ENCODE data around the gene ATP5PO. TPM values are rescaled to one million over a fixed set of nuclear protein-coding genes. Genes with fewer than 3 reads are reported as not detected.

Gene ATP5PO
- total and polyA plus RNA-seq, 2 of the 8 experiments (the other 6 are each of a cell fraction or from before 2014, with no cell fraction given): 251 to 267 TPM

GRCh38 chr21:33937931-33938339, 22.3 kb upstream of the ATP5PO start:
- no peak overlapping the region for H2BK15ac ChIP-seq (ENCODE audit: low read length)
- H3K18ac ChIP-seq (ENCODE audit: extremely low read depth, low read length): no peak overlapping the region
- DNase-seq (ENCODE audit: low read depth in 1 of 2, low spot score in 2 of 2) (peak in 1 of 2 experiments; percentile 33), FAIRE-seq (no peak)
- no peak overlapping the region for H3K4me3 ChIP-seq (ENCODE audit: extremely low read depth in 1 of 4, insufficient read depth in 2 of 4, low read depth in 3 of 4, low read length in 4 of 4)
- no peak overlapping the region for H2BK5ac ChIP-seq (ENCODE audit: low read depth, low read length)
- no peak overlapping the region for H3K56ac ChIP-seq (replicated peaks; ENCODE audit: insufficient read length, low read depth, low read length)
- no peak overlapping the region for H2AK5ac ChIP-seq (ENCODE audit: low read depth, low read length)
- H3K9ac ChIP-seq (replicated peaks in 1 of 4; ENCODE audit: extremely low read depth in 1 of 4, low read depth in 3 of 4, low read length in 3 of 4): no peak overlapping the region
- H3K23ac ChIP-seq (ENCODE audit: insufficient read length): no peak overlapping the region
- H3K27me3 ChIP-seq (replicated peaks in 1 of 4; ENCODE audit: control insufficient read depth in 3 of 4, extremely low read depth in 1 of 4, insufficient read depth in 3 of 4, low read length in 3 of 4): no peaks in the 10 kb centered on the region
- no peak overlapping the region for H2BK120ac ChIP-seq (replicated peaks; ENCODE audit: low read depth, low read length)
- TF ChIP-seq SAP30 (IDR thresholded peaks at IDR 0.05; ENCODE audit: insufficient read depth, insufficient replicate concordance, low read length) (no peak), CBX8 (IDR thresholded peaks at IDR 0.05; ENCODE audit: borderline replicate concordance, low read depth, low read length) (no peak), RAD21 (IDR thresholded peaks at IDR 0.05 in 1 of 2, conservative IDR thresholded peaks at IDR 0.05 in 1 of 2; ENCODE audit: low read depth in 2 of 2, low read length in 2 of 2) (no peak), SP4 (IDR thresholded peaks at IDR 0.05; ENCODE audit: low read length) (no peak), SP1 (IDR thresholded peaks at IDR 0.05; ENCODE audit: low read depth, low read length) (no peak), ASH2L (IDR thresholded peaks at IDR 0.05; ENCODE audit: low read length) (no peak), RXRA (IDR thresholded peaks at IDR 0.05; ENCODE audit: insufficient read depth, low read depth, low read length) (no peak), BCL11A (IDR thresholded peaks at IDR 0.05; ENCODE audit: low read depth in 2 of 2, low read length in 2 of 2) (no peak), ATF2 (IDR thresholded peaks at IDR 0.05; ENCODE audit: low read length) (no peak), TEAD4 (IDR thresholded peaks at IDR 0.05; ENCODE audit: low read depth, low read length) (no peak)
- 94% methylated on average over 13 of the region's 14 CpGs; no CpG with 5 or more reads in 1 of the 2 experiments for WGBS, 2 experiments (ENCODE audit: extremely low coverage in 1 of 2, insufficient coverage in 1 of 2, insufficient read length in 1 of 2, insufficient replicate concordance in 2 of 2, low coverage in 1 of 2, low lambda C conversion rate in 2 of 2, missing lambda C conversion rate in 1 of 2)
- H3K9me3 ChIP-seq (ENCODE audit: insufficient read depth in 2 of 2, low read depth in 1 of 2, low read length in 1 of 2): no peaks in the 10 kb centered on the region
- H3K4me2 ChIP-seq (ENCODE audit: insufficient read depth in 1 of 2, low read depth in 2 of 2, low read length in 2 of 2): no peak overlapping the region
- ChIA-PET CTCF (ENCODE audit: partially characterized antibody) (interaction anchor here (0.8 to 2.1 kb wide), 4 partner anchors 9 to 410 kb away, joined by 3 to 6 read pairs (median 4); no protein-coding TSS in a partner anchor), POLR2A (ENCODE audit: partially characterized antibody) (interaction anchor here (1.2 to 2.8 kb wide), 3 partner anchors 11 to 39 kb away, joined by 3 to 12 read pairs (median 3); no protein-coding TSS in a partner anchor)
- H2BK12ac ChIP-seq (ENCODE audit: low read depth, low read length): no peak overlapping the region
- H2AFZ ChIP-seq (ENCODE audit: low read length): no peak overlapping the region
- no peak overlapping the region for H2BK20ac ChIP-seq (ENCODE audit: low read length)
- no peak overlapping the region for H4K91ac ChIP-seq (replicated peaks; ENCODE audit: insufficient read length, low read length)
- no peaks in the 10 kb centered on the region for H3K23me2 ChIP-seq (ENCODE audit: low read depth, low read length)
- peaks cover 0 to 8% (median 0%) of the 10 kb centered on the region in 4 experiments; a peak in 1 of 8 replicates for H3K36me3 ChIP-seq (ENCODE audit: control insufficient read depth in 2 of 4, insufficient read depth in 4 of 4, low read length in 3 of 4)
- H4K8ac ChIP-seq (ENCODE audit: extremely low read depth, insufficient read depth, low read length): no peak overlapping the region
- H3K14ac ChIP-seq (ENCODE audit: insufficient read length): no peak overlapping the region
- H3K4me1 ChIP-seq (replicated peaks in 1 of 4; ENCODE audit: control insufficient read depth in 3 of 4, insufficient read depth in 4 of 4, low read length in 3 of 4): peaks cover 1 to 7% (median 5%) of the 10 kb centered on the region in 4 experiments; a peak in 2 of 7 replicates
- H4K20me1 ChIP-seq (replicated peaks in 1 of 2; ENCODE audit: control insufficient read depth in 1 of 2, insufficient read depth in 2 of 2, low read length in 2 of 2): no peaks in the 10 kb centered on the region
- peaks cover 0 to 7% of the 10 kb centered on the region in 2 experiments; a peak in 2 of 4 replicates for H3K79me2 ChIP-seq (ENCODE audit: control insufficient read depth in 1 of 2, insufficient read depth in 2 of 2, low read length in 2 of 2)
- H3K79me1 ChIP-seq (ENCODE audit: low read depth, low read length): peaks cover 7% of the 10 kb centered on the region; the same call in 1 of the 2 replicates
- H3K27ac ChIP-seq (ENCODE audit: low read depth, low read length): no peak overlapping the region
- H4K5ac ChIP-seq (ENCODE audit: insufficient read length, low read depth, low read length): no peak overlapping the region
- no peak overlapping the region for H3K4ac ChIP-seq (replicated peaks; ENCODE audit: insufficient read length, low read depth, low read length)
